ENCODE measurements around the gene RPS15.

DNA sequence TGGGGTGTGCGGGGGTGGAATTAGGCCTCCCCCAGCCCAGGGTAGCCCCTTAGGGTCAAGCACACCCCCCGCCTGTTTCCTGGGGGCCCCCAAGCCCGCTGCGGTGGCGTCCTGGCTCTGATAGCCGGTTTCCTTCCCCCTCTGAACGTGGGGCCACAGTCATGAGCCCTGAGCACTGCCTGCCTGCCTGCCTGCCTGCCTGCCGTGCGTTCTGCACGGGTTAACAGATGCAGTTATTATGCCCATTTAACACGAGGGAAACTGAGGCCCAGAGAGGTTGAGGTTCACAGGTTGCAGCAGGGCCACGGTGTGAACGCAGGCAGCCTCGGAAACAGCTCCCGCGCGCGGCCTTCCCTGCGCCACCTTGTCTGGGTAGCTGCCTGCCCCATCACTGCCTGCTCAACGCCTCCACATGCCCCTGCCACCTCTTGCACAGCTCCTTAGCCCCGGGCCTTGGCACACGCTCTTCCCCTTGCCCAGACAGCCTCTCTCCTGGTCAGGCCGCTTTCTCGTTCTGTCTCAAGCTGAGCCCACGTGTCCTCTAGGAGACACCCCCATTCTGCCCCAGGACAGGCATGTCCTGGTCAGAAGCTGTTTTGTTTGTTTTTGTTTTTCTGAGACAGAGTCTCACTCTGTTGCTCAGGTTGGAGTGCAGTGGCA is 35.7 kb upstream of the RPS15 start:
- TF ChIP-seq, protein P1, sequence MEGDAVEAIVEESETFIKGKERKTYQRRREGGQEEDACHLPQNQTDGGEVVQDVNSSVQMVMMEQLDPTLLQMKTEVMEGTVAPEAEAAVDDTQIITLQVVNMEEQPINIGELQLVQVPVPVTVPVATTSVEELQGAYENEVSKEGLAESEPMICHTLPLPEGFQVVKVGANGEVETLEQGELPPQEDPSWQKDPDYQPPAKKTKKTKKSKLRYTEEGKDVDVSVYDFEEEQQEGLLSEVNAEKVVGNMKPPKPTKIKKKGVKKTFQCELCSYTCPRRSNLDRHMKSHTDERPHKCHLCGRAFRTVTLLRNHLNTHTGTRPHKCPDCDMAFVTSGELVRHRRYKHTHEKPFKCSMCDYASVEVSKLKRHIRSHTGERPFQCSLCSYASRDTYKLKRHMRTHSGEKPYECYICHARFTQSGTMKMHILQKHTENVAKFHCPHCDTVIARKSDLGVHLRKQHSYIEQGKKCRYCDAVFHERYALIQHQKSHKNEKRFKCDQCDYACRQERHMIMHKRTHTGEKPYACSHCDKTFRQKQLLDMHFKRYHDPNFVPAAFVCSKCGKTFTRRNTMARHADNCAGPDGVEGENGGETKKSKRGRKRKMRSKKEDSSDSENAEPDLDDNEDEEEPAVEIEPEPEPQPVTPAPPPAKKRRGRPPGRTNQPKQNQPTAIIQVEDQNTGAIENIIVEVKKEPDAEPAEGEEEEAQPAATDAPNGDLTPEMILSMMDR (IDR thresholded peaks at IDR 0.05): no peak
- TF ChIP-seq POLR2A (IDR thresholded peaks at IDR 0.05): no peak
